Endodermal cell (in vitro differentiated cells): ENCODE measurements around the gene FAM204A. TPM values are rescaled to one million over a fixed set of nuclear protein-coding genes. Genes with fewer than 3 reads are reported as not detected.

Source experiments
- DNase-seq: peaks from one replicate; pipeline ENCODE4 v3.0.0-alpha.2; 2017
- H3K27ac ChIP-seq: 2 replicates; pipeline ENCODE4 v1.5.1; 2013; ENCODE audit warnings: mild to moderate bottlenecking, low read depth, low read length, moderate library complexity
- H3K27me3 ChIP-seq: 2 replicates; pipeline ENCODE4 v1.6.1; 2013; ENCODE audit warnings: mild to moderate bottlenecking, low read length, moderate library complexity; ENCODE audit not compliant: insufficient read depth, control insufficient read depth, poor library complexity, severe bottlenecking
- H3K36me3 ChIP-seq: 2 replicates; pipeline ENCODE4 v1.7.0; 2013; ENCODE audit warnings: mild to moderate bottlenecking, low read length, moderate library complexity; ENCODE audit not compliant: control insufficient read depth, insufficient read depth
- H3K4me1 ChIP-seq: one replicate; pipeline ENCODE4 v1.7.0; 2013; ENCODE audit warnings: low read length; ENCODE audit not compliant: control insufficient read depth, insufficient read depth
- H3K4me3 ChIP-seq: 2 replicates; pipeline ENCODE4 v1.5.1; 2013; ENCODE audit warnings: mild to moderate bottlenecking, low read length, moderate library complexity
- H3K9ac ChIP-seq: 2 replicates; pipeline ENCODE4 v1.6.1; 2013; ENCODE audit warnings: mild to moderate bottlenecking, low read length, moderate library complexity; ENCODE audit not compliant: poor library complexity, severe bottlenecking; ENCODE audit errors: extremely low read depth
- H3K9me3 ChIP-seq: 2 replicates; pipeline ENCODE4 v1.6.1; 2013; ENCODE audit warnings: mild to moderate bottlenecking, low read length, moderate library complexity; ENCODE audit not compliant: control insufficient read depth
- H3K27ac Mint-ChIP-seq: 2 replicates; pipeline ENCODE4 v1.8.0; 2020; ENCODE audit warnings: mixed read lengths
- H3K27me3 Mint-ChIP-seq: 2 replicates; pipeline ENCODE4 v1.8.0; 2021; ENCODE audit warnings: mild to moderate bottlenecking, mixed read lengths; ENCODE audit not compliant: insufficient read depth
- H3K36me3 Mint-ChIP-seq: 2 replicates; pipeline ENCODE4 v1.8.0; 2020; ENCODE audit warnings: low read depth, mixed read lengths
- H3K4me1 Mint-ChIP-seq: 2 replicates; pipeline ENCODE4 v1.8.0; 2020; ENCODE audit warnings: mixed read lengths
- H3K4me3 Mint-ChIP-seq: 2 replicates; pipeline ENCODE4 v1.8.0; 2020; ENCODE audit warnings: mild to moderate bottlenecking, moderate library complexity, mixed read lengths
- H3K9me3 Mint-ChIP-seq: 2 replicates; pipeline ENCODE4 v1.8.0; 2020; ENCODE audit warnings: mild to moderate bottlenecking, mixed read lengths
- CTCF ChIP-seq: fragments of 200-600 bp; sonication (generic); conservative IDR thresholded peaks from 2 replicates; pipeline ENCODE4 v1.5.0; 2021; ENCODE audit warnings: antibody characterized with exemption, mild to moderate bottlenecking
- WGBS, 2 experiments: methylation state at CpG; one replicate each; pipeline versions ENCODE4 v1.1.5 to v1.1.7; 2013; ENCODE audit warnings: missing lambda C conversion rate in 2 of 2, mixed read lengths in 1 of 2; ENCODE audit not compliant: insufficient coverage in 1 of 2, insufficient read length in 1 of 2; 5-methylcytosine and 5-hydroxymethylcytosine counted together
- total RNA-seq, 2 donors: library from RNA; stranded (reverse); fragmentation: NEBNext Ultra II Directional in 1 of 2; extraction: Animal tissue kit (Norgen Biotek cat#: 25700) in 1 of 2; gene quantifications; 2 replicates in 1 of 2; 3 replicates in 1 of 2; pipeline ENCODE4 v1.2.1, GENCODE V29; 2021

Gene FAM204A
- total RNA-seq, 2 donors from 2014 or later: 40.9 to 43.3 TPM

DNA sequence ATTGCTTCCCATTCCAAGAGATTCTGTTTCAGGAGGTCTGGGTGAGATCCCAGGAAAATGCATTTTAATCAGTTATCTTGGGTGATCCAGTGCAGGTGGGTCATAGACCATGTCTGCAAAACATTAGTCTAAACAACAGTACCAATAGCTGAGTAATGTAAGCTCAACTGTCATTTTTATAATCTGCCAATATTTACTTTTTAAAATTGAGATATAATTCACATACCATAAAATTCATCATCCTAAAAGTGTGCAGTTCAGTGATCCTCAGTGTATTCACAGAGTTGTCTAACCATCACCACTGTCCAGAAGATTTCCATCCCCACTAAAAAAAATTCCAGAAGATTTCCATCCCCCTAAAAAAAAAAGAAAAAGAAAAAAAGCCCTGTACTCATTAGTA is 51.0 kb downstream of the FAM204A start:
- no peak overlapping the region for H3K27ac ChIP-seq
- H3K27me3 Mint-ChIP-seq: peaks cover 22% of the 10 kb centered on the region
- H3K9ac ChIP-seq: no peak overlapping the region
- peaks cover 6% of the 10 kb centered on the region for H3K9me3 Mint-ChIP-seq
- H3K4me3 Mint-ChIP-seq: no peak overlapping the region
- DNase-seq: no peak
- H3K4me1 ChIP-seq: no peaks in the 10 kb centered on the region
- peaks cover 11% of the 10 kb centered on the region for H3K4me1 Mint-ChIP-seq
- no peak overlapping the region for H3K4me3 ChIP-seq
- no peaks in the 10 kb centered on the region for H3K9me3 ChIP-seq
- no peaks in the 10 kb centered on the region for H3K27me3 ChIP-seq
- H3K36me3 ChIP-seq: no peaks in the 10 kb centered on the region
- H3K27ac Mint-ChIP-seq: no peak overlapping the region
- no peaks in the 10 kb centered on the region for H3K36me3 Mint-ChIP-seq
- no peak for TF ChIP-seq CTCF

DNA sequence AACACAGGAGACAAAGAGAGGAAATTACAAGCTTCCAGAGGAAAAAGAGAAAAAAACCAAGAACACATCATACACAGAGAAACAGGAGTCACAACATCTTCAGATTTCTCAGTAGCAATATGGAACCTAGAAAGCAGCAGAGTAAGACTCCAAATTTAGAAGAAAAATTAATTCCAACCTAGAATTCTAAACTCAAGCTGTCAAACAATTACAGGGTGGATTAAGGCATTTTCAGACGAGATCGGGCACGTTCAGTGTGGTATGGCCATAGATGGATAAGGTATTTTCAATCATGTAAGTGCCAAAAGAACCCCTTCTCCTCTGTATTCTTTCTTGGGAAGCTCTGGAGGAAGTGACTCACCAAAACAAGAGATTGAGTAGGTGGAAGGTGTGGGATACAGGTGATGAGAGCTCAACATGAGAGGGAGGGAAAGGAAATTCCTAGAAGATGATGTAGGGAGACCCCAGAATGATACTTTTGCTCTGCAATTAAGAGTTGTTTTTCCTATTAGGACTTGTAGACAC is 51.6 kb downstream of the FAM204A start:
- Histone ChIP-seq H3K36me3 (no peaks in the 10 kb centered on the region), H3K27ac (no peak overlapping the region), H3K27me3 (no peaks in the 10 kb centered on the region), H3K4me3 (no peak overlapping the region), H3K9me3 (no peaks in the 10 kb centered on the region), H3K4me1 (no peaks in the 10 kb centered on the region), H3K9ac (no peak overlapping the region)
- 100% methylated on average over 3 of the region's 3 CpGs; no CpG with 5 or more reads in 1 of the 2 experiments for WGBS, 2 experiments
- no peak for TF ChIP-seq CTCF
- H3K9me3 Mint-ChIP-seq: peaks cover 6% of the 10 kb centered on the region
- no peak overlapping the region for H3K27ac Mint-ChIP-seq
- no peaks in the 10 kb centered on the region for H3K36me3 Mint-ChIP-seq
- no peak overlapping the region for H3K4me3 Mint-ChIP-seq
- no peak for DNase-seq
- H3K4me1 Mint-ChIP-seq: peaks cover 16% of the 10 kb centered on the region
- H3K27me3 Mint-ChIP-seq: peaks cover 23% of the 10 kb centered on the region

DNA sequence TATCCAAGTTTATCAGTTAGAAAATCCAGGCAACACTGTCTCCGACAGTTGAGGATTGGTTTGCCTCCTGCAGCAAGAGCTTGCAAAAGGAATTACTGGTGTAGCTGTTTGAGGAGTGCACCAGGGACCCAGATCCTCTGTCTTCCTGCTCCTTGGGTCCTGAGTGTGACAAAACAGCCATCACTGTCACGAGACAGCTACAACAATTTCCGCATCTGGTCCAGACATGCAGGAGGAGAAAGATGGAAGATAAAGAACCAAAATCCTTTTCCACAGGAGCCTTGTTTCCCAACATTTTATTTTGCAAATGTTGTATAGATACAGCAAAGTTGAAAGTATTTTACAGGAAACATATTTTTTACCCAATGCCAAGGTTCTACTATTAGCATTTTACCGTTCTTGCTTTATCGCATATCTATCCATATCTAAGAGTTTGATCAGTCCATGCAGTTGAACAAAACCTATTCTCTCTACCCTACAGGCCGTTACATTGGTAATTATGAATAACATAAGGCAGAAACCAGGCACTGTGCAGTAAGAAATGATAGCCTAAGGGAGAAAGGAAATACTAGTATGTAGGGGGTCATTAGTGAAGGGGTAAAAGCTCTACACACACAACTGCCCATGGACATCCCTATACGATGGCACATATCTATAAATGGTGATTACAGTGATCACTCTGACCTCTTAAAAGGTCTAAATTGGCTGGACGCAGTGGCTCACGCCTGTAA is 54.9 kb downstream of the FAM204A start:
- 84 to 96% methylated on average over 6 to 9 of the region's 9 CpGs for WGBS, 2 experiments
- H3K4me3 Mint-ChIP-seq: no peak overlapping the region
- no peak for DNase-seq
- Histone ChIP-seq H3K9ac (no peak overlapping the region), H3K27ac (no peak overlapping the region), H3K4me1 (no peaks in the 10 kb centered on the region), H3K36me3 (no peaks in the 10 kb centered on the region), H3K27me3 (no peaks in the 10 kb centered on the region), H3K4me3 (no peak overlapping the region), H3K9me3 (no peaks in the 10 kb centered on the region)
- H3K36me3 Mint-ChIP-seq: no peaks in the 10 kb centered on the region
- no peak overlapping the region for H3K27ac Mint-ChIP-seq
- H3K27me3 Mint-ChIP-seq: peaks cover 44% of the 10 kb centered on the region
- peaks cover 6% of the 10 kb centered on the region for H3K9me3 Mint-ChIP-seq
- peaks cover 11% of the 10 kb centered on the region for H3K4me1 Mint-ChIP-seq
- no peak for TF ChIP-seq CTCF
